GM21576 (cell line): Measurements from ENCODE around the gene GPR137.
"Not testable (repeated sequence)": the region's sequence is repeated elsewhere in the genome, so short reads cannot be mapped to it uniquely, and the experiment has no call there.

Experiments used
- ATAC-seq: cut with Tn5 transposase; IDR thresholded peaks from one replicate; pipeline ENCODE4 v1.9.1; 2021; ENCODE audit warnings: mild to moderate bottlenecking, moderate library complexity; ENCODE audit not compliant: unreplicated experiment

The GPR137 gene

GRCh38 chr11:64298966-64299846, 13.6 kb downstream of the GPR137 start:
- no peak for ATAC-seq

- ATAC-seq = no peak
Observed at GRCh38 chr11:64299847-64300648, 14.4 kb downstream of the GPR137 start, which contains the start of gene CATSPERZ. Gene CATSPERZ, plus strand, starts transcription at chr11:64300358. Its CDS starts 53 bp downstream, at chr11:64300411.

- ATAC-seq = no peak
Observed at GRCh38 chr11:64303109-64304031, 17.7 kb downstream of the GPR137 start.

GRCh38 chr11:64304032-64304315, 18.3 kb downstream of the GPR137 start:
- ATAC-seq = no peak

- peak; percentile 34 for ATAC-seq
Observed at GRCh38 chr11:64304316-64305072, 18.8 kb downstream of the GPR137 start.

- ATAC-seq = peak; percentile 77
Observed at GRCh38 chr11:64305075-64305690, 19.5 kb downstream of the GPR137 start, which contains the start of gene ESRRA. Gene ESRRA, plus strand, starts transcription at chr11:64305524. Its CDS starts 1,656 bp downstream, at chr11:64307180.

GRCh38 chr11:64305691-64306562, 20.3 kb downstream of the GPR137 start:
- peak; percentile 17 for ATAC-seq

GRCh38 chr11:64306563-64306875, 20.9 kb downstream of the GPR137 start:
- ATAC-seq = no peak

GRCh38 chr11:64306876-64307622, 21.4 kb downstream of the GPR137 start:
- no peak for ATAC-seq

- ATAC-seq = not testable (repeated sequence)
Observed at GRCh38 chr11:64307795-64308194, 22.1 kb downstream of the GPR137 start.

- ATAC-seq = no peak
Observed at GRCh38 chr11:64312947-64313346, 27.3 kb downstream of the GPR137 start.

- no peak for ATAC-seq
Observed at GRCh38 chr11:64313491-64314145, 28.0 kb downstream of the GPR137 start.

GRCh38 chr11:64314146-64314804, 28.6 kb downstream of the GPR137 start:
- no peak for ATAC-seq

- no peak for ATAC-seq
Observed at GRCh38 chr11:64314805-64315561, 29.3 kb downstream of the GPR137 start.

- not testable (repeated sequence) for ATAC-seq
Observed at GRCh38 chr11:64315667-64316526, 30.2 kb downstream of the GPR137 start.
